Measurements from ENCODE around the gene ECHDC1.

DNA sequence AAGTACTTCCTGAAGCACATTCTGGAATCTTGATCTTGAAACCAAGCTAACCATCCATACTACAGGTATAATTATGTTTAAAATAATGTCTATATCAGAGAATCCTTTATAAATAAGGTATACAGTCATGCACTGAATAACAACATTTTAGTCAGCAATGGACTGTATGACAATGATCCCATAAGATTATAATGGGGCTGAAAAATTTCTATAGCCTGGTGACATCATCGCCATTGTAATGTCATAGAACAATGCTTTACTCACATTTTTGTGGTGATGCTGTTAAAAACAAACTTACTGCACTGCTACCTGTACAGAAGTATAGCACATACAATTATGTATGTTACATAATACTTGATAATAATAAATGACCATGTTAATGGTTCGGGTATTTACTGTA is 44.9 kb downstream of the ECHDC1 start:
- TF ChIP-seq POLR2AphosphoS5 (IDR thresholded peaks at IDR 0.05) = no peak
- no peak for TF ChIP-seq CTCF (IDR thresholded peaks at IDR 0.05; ENCODE audit: poor library complexity, severe bottlenecking)
- no peak for TF ChIP-seq EP300 (conservative IDR thresholded peaks at IDR 0.05; ENCODE audit: poor library complexity, severe bottlenecking)
- no peak for TF ChIP-seq RAD21 (conservative IDR thresholded peaks at IDR 0.05)

Measured in neural cell (in vitro differentiated cells).